HG03469 (cell line): ENCODE data around the gene SNUPN.

Experiments
- ATAC-seq: cut with Tn5 transposase; IDR thresholded peaks from one replicate; pipeline ENCODE4 v1.9.1; 2021; ENCODE audit warnings: mild to moderate bottlenecking, moderate library complexity, moderate number of reproducible peaks; ENCODE audit not compliant: unreplicated experiment

Gene SNUPN

GRCh38 chr15:75625542-75626347, at the start of gene SNUPN:
SNUPN (minus strand) TSS chr15:75625725; CDS start chr15:75621051, 4,674 bp downstream.
- ATAC-seq: peak; percentile 65

GRCh38 chr15:75674366-75674765, 48.8 kb upstream of the SNUPN start:
- no peak for ATAC-seq

GRCh38 chr15:75673426-75674235, 48.1 kb upstream of the SNUPN start:
- ATAC-seq: no peak

- ATAC-seq: no peak
Observed at GRCh38 chr15:75672646-75673425, 47.3 kb upstream of the SNUPN start.

GRCh38 chr15:75671730-75672602, 46.4 kb upstream of the SNUPN start:
- no peak for ATAC-seq

GRCh38 chr15:75669879-75670212, 44.3 kb upstream of the SNUPN start:
- ATAC-seq: no peak

- no peak for ATAC-seq
Observed at GRCh38 chr15:75669191-75669878, 43.8 kb upstream of the SNUPN start.

- no peak for ATAC-seq
Observed at GRCh38 chr15:75666823-75667501, 41.4 kb upstream of the SNUPN start.

GRCh38 chr15:75663931-75664421, 38.5 kb upstream of the SNUPN start:
- ATAC-seq: no peak

- no peak for ATAC-seq
Observed at GRCh38 chr15:75662823-75663519, 37.4 kb upstream of the SNUPN start.

- no peak for ATAC-seq
Observed at GRCh38 chr15:75661756-75662140, 36.2 kb upstream of the SNUPN start.

GRCh38 chr15:75661100-75661755, 35.7 kb upstream of the SNUPN start:
- ATAC-seq: no peak

GRCh38 chr15:75659928-75660645, 34.6 kb upstream of the SNUPN start:
- no peak for ATAC-seq

- no peak for ATAC-seq
Observed at GRCh38 chr15:75659141-75659771, 33.7 kb upstream of the SNUPN start.

GRCh38 chr15:75656813-75657212, 31.3 kb upstream of the SNUPN start:
- ATAC-seq: no peak

GRCh38 chr15:75656331-75656730, 30.8 kb upstream of the SNUPN start:
- no peak for ATAC-seq

- ATAC-seq: no peak
Observed at GRCh38 chr15:75655931-75656330, 30.4 kb upstream of the SNUPN start.
